Heart left ventricle (tissue), 13 donors: ENCODE data around the gene RUNX1.

Source experiments
- POLR2A ChIP-seq, 2 donors: fragments of 450-650 bp; IDR thresholded peaks; one replicate each; pipeline ENCODE4 v1.6.1; 2017; ENCODE audit warnings: antibody characterized with exemption in 2 of 2, mild to moderate bottlenecking in 2 of 2, moderate library complexity in 2 of 2
- TF ChIP-seq, protein P1 (sequence below), 12 donors: fragments of 200-600 bp; sonication (generic) in 4 of 12; IDR thresholded peaks; one replicate each; pipeline versions ENCODE4 v1.5.0 to v1.8.0; 2018 to 2022; ENCODE audit warnings: antibody characterized with exemption in 12 of 12, mild to moderate bottlenecking in 5 of 12
- donor health status: ischemic (EF 13 %, LVEDD 7.1; RV severe dilation, severe dysfunction).
- donor health status: DM: no; HTN: yes; CAD: no.
- donor health status: DM: no; HTN: no; CAD: no.
- donor health status: ischemic (EF 25% LVEDD 6.9; RV normal size, moderate dysfunction).
- donor health status: ischemic (EF 25% LVEDD 5.7; RV mildly dilated, moderate dysfunction).
- donor health status: ischemic (EF 35%, LVEDD 5.7; RV mildly dilated, moderate dysfunction).
- donor health status: nonischemic (EF 11% LVEDD 7.7; RV severe dilation, severe dysfunction).
- donor health status: DM: yes; HTN: yes; CAD: no.
- donor health status: PGD.
- donor health status: ischemic (EF 29% LVEDD 5.4; RV normal size, mild dysfunction).
- donor health status: nonischemic (EF 23%, LVEDD 6.1; RV moderate dilation, normal function).

DNA sequence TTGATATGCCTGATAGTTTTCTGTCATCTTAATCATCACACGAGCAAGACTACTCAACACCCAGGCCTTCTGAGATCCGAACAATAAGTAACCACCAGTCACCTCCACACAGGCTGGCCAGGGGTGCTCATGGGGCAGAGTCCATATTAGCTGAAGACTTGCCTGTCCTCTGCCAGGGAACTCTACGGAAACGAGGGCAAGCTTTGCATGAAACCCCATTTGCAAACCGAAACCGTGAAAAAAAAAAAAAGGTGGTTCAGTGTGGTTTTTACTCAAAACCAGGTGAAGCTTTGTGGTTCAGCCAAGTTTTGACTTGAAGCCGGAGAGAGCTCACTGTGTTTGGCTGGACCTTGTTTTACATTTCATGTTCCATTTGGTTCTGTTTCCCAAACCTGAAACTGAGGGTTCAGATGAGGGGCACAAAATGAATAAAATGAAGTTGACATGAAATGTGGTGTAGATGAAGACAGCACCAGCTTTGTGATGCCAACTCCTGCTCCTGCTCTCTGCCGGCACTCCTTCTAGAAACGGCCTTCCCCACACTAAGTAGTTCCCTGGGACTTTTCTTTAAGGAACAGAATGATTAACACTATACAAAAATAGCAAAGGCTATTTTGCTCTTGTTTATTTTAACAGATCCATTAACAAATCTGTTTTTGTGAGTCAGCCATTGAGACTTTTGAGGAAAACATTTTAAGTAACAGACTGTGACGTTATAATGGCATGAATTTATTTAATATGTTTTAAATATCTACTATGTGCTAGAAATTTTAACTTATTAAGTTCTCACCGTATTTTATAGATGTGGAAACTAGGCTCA lies 74.7 kb downstream of the RUNX1 start:
- TF ChIP-seq, protein P1, sequence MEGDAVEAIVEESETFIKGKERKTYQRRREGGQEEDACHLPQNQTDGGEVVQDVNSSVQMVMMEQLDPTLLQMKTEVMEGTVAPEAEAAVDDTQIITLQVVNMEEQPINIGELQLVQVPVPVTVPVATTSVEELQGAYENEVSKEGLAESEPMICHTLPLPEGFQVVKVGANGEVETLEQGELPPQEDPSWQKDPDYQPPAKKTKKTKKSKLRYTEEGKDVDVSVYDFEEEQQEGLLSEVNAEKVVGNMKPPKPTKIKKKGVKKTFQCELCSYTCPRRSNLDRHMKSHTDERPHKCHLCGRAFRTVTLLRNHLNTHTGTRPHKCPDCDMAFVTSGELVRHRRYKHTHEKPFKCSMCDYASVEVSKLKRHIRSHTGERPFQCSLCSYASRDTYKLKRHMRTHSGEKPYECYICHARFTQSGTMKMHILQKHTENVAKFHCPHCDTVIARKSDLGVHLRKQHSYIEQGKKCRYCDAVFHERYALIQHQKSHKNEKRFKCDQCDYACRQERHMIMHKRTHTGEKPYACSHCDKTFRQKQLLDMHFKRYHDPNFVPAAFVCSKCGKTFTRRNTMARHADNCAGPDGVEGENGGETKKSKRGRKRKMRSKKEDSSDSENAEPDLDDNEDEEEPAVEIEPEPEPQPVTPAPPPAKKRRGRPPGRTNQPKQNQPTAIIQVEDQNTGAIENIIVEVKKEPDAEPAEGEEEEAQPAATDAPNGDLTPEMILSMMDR (IDR thresholded peaks at IDR 0.05): no peak
- no peak for TF ChIP-seq POLR2A (IDR thresholded peaks at IDR 0.05)
